Neuronal stem cell (in vitro differentiated cells): ENCODE measurements around the gene NFIX.
A peak's percentile ranks its signal among the peaks of the same experiment; 100 is the strongest.

ENCODE experiments used
- DNase-seq: peaks from one replicate; pipeline ENCODE4 v3.0.0-alpha.2; 2013; ENCODE audit warnings: low spot score
- H2AFZ ChIP-seq: one replicate; pipeline ENCODE4 v1.6.1; 2013; ENCODE audit warnings: mild to moderate bottlenecking, low read length, inconsistent platforms
- H2AK5ac ChIP-seq: 2 replicates; pipeline ENCODE4 v1.6.1; 2013; ENCODE audit warnings: low read depth, mild to moderate bottlenecking, inconsistent platforms, low read length, moderate library complexity, mixed read lengths
- H2BK120ac ChIP-seq: 2 replicates; pipeline ENCODE4 v1.6.1; 2013; ENCODE audit warnings: low read depth, mild to moderate bottlenecking, inconsistent platforms, low read length, moderate library complexity, mixed read lengths
- H2BK12ac ChIP-seq: one replicate; pipeline ENCODE4 v1.6.1; 2013; ENCODE audit warnings: low read length, inconsistent platforms
- H2BK15ac ChIP-seq: 2 replicates; pipeline ENCODE4 v1.6.1; 2013; ENCODE audit warnings: mild to moderate bottlenecking, low read length, inconsistent platforms, mixed read lengths
- H2BK5ac ChIP-seq: one replicate; pipeline ENCODE4 v1.6.1; 2013; ENCODE audit warnings: inconsistent platforms, mild to moderate bottlenecking, low read length, moderate library complexity
- H3K14ac ChIP-seq: one replicate; pipeline ENCODE4 v1.6.1; 2013; ENCODE audit warnings: low read length, inconsistent platforms
- H3K18ac ChIP-seq: 2 replicates; pipeline ENCODE4 v1.6.1; 2013; ENCODE audit warnings: low read length, inconsistent platforms
- H3K23ac ChIP-seq: 2 replicates; pipeline ENCODE4 v1.6.1; 2013; ENCODE audit warnings: low read depth, mild to moderate bottlenecking, mixed read lengths, low read length, inconsistent platforms; ENCODE audit not compliant: poor library complexity
- H3K27ac ChIP-seq: replicated peaks from 3 replicates; pipeline ENCODE4 v1.5.1; 2013; ENCODE audit warnings: low read length, inconsistent platforms
- H3K27me3 ChIP-seq, 3 experiments: 2 replicates each; pipeline ENCODE4 v1.6.1; 2013; ENCODE audit warnings: low read length in 3 of 3, mild to moderate bottlenecking in 2 of 3, inconsistent platforms in 1 of 3, low read depth in 1 of 3, mixed read lengths in 1 of 3, moderate library complexity in 1 of 3; ENCODE audit not compliant: control insufficient read depth in 3 of 3, insufficient read depth in 3 of 3
- H3K36me3 ChIP-seq, 2 donors: replicated peaks in 1 of 2; 2 replicates each; pipeline ENCODE4 v1.6.1; 2013; ENCODE audit warnings: low read length in 2 of 2; ENCODE audit not compliant: control insufficient read depth in 2 of 2, insufficient read depth in 2 of 2
- H3K4ac ChIP-seq: 2 replicates; pipeline ENCODE4 v1.6.1; 2013; ENCODE audit warnings: inconsistent platforms, mild to moderate bottlenecking, low read length, moderate library complexity
- H3K4me1 ChIP-seq, 2 donors: 1 replicate in 1 of 2; 2 replicates in 1 of 2; pipeline ENCODE4 v1.6.1; 2013; ENCODE audit warnings: low read length in 2 of 2, low read depth in 1 of 2; ENCODE audit not compliant: control insufficient read depth in 2 of 2, insufficient read depth in 1 of 2
- H3K4me2 ChIP-seq: one replicate; pipeline ENCODE4 v1.6.1; 2013; ENCODE audit warnings: mild to moderate bottlenecking, low read length, inconsistent platforms; ENCODE audit not compliant: insufficient read depth, poor library complexity, severe bottlenecking
- H3K4me3 ChIP-seq, 2 donors: 2 replicates each; pipeline ENCODE4 v1.5.1; 2013; ENCODE audit warnings: low read length in 2 of 2, mild to moderate bottlenecking in 2 of 2, inconsistent platforms in 1 of 2, moderate library complexity in 1 of 2
- H3K79me1 ChIP-seq: one replicate; pipeline ENCODE4 v1.6.1; 2013; ENCODE audit warnings: low read depth, mild to moderate bottlenecking, inconsistent platforms, low read length, moderate library complexity
- H3K9ac ChIP-seq: one replicate; pipeline ENCODE4 v1.6.1; 2013; ENCODE audit warnings: mild to moderate bottlenecking, low read depth, low read length, inconsistent platforms; ENCODE audit not compliant: poor library complexity
- H3K9me3 ChIP-seq, 2 donors: replicated peaks in 1 of 2; 2 replicates each; pipeline versions ENCODE3 to v1.6.1; 2013; ENCODE audit warnings: low read length in 2 of 2, mild to moderate bottlenecking in 2 of 2, inconsistent platforms in 1 of 2, low read depth in 1 of 2, mixed read lengths in 1 of 2, moderate library complexity in 1 of 2; ENCODE audit not compliant: control insufficient read depth in 2 of 2, insufficient read depth in 1 of 2
- H4K8ac ChIP-seq: one replicate; pipeline ENCODE4 v1.6.1; 2013; ENCODE audit warnings: low read depth, mild to moderate bottlenecking, inconsistent platforms, low read length, moderate library complexity
- H4K91ac ChIP-seq: one replicate; pipeline ENCODE4 v1.6.1; 2013; ENCODE audit warnings: low read length, low read depth, mild to moderate bottlenecking, inconsistent platforms; ENCODE audit not compliant: poor library complexity
- WGBS, 2 donors: extraction: QIAGEN DNeasy Blood & Tissue Kit; methylation state at CpG; one replicate each; pipeline ENCODE4 v1.1.7; 2013; ENCODE audit warnings: missing lambda C conversion rate in 2 of 2, mixed read lengths in 1 of 2; ENCODE audit not compliant: insufficient read length in 2 of 2, insufficient replicate concordance in 1 of 2; ENCODE audit errors: extremely low coverage in 2 of 2; 5-methylcytosine and 5-hydroxymethylcytosine counted together

Gene NFIX

GRCh38 chr19:13090511-13091231 lies 95.4 kb downstream of the NFIX start:
- H3K79me1 ChIP-seq, result no peaks in the 10 kb centered on the region
- H4K91ac ChIP-seq, result no peak overlapping the region
- no peak overlapping the region for H2BK5ac ChIP-seq
- DNase-seq, result no peak
- no peak overlapping the region for H2BK15ac ChIP-seq
- no peak overlapping the region for H3K27ac ChIP-seq
- no peak overlapping the region for H3K14ac ChIP-seq
- no peak overlapping the region for H3K9ac ChIP-seq
- no peak overlapping the region for H3K4ac ChIP-seq
- H2AK5ac ChIP-seq, result no peak overlapping the region
- no peak overlapping the region for H4K8ac ChIP-seq
- H3K27me3 ChIP-seq, result peaks cover 0 to 92% (median 27%) of the 10 kb centered on the region in 3 experiments
- no peak overlapping the region for H3K23ac ChIP-seq
- H2AFZ ChIP-seq, result no peak overlapping the region
- no CpG with 5 or more reads among the region's 10 CpGs for WGBS, 2 donors
- no peak overlapping the region for H3K18ac ChIP-seq
- H3K4me2 ChIP-seq, result no peak overlapping the region
- no peaks in the 10 kb centered on the region for H3K9me3 ChIP-seq
- H2BK12ac ChIP-seq, result no peak overlapping the region
- no peak overlapping the region for H2BK120ac ChIP-seq
- H3K36me3 ChIP-seq, result no peaks in the 10 kb centered on the region
- H3K4me3 ChIP-seq, result no peak overlapping the region
- peaks cover 24 to 34% of the 10 kb centered on the region in 2 donors for H3K4me1 ChIP-seq

GRCh38 chr19:13091400-13092157 lies 96.3 kb downstream of the NFIX start:
- H3K36me3 ChIP-seq, result no peaks in the 10 kb centered on the region
- peak overlapping the region; percentile 77 for H2BK15ac ChIP-seq
- WGBS, 2 donors, result no CpG with 5 or more reads among the region's 25 CpGs
- DNase-seq, result no peak
- H3K9ac ChIP-seq, result no peak overlapping the region
- H2BK120ac ChIP-seq, result no peak overlapping the region
- no peak overlapping the region for H3K4me2 ChIP-seq
- peaks cover 0 to 92% (median 28%) of the 10 kb centered on the region in 3 experiments for H3K27me3 ChIP-seq
- peak overlapping the region; percentile 76 for H3K23ac ChIP-seq
- no peak overlapping the region for H2BK12ac ChIP-seq
- H2AK5ac ChIP-seq, result no peak overlapping the region
- H3K9me3 ChIP-seq, result no peaks in the 10 kb centered on the region
- peaks cover 24 to 42% of the 10 kb centered on the region in 2 donors for H3K4me1 ChIP-seq
- peak overlapping the region; percentile 24 for H3K18ac ChIP-seq
- H4K8ac ChIP-seq, result no peak overlapping the region
- no peak overlapping the region for H2AFZ ChIP-seq
- H4K91ac ChIP-seq, result no peak overlapping the region
- no peak overlapping the region for H3K4me3 ChIP-seq
- H3K4ac ChIP-seq, result no peak overlapping the region
- no peak overlapping the region for H3K27ac ChIP-seq
- H2BK5ac ChIP-seq, result no peak overlapping the region
- no peaks in the 10 kb centered on the region for H3K79me1 ChIP-seq
- H3K14ac ChIP-seq, result no peak overlapping the region

GRCh38 chr19:13092158-13092543 lies 96.9 kb downstream of the NFIX start:
- WGBS, 2 donors, result no CpG with 5 or more reads among the region's 2 CpGs
- Histone ChIP-seq H4K8ac (no peak overlapping the region), H2AK5ac (peak overlapping the region; percentile 82), H3K4ac (no peak overlapping the region), H4K91ac (no peak overlapping the region), H3K36me3 (no peaks in the 10 kb centered on the region), H3K79me1 (no peaks in the 10 kb centered on the region), H2BK15ac (no peak overlapping the region), H3K18ac (peak overlapping the region; percentile 88), H3K4me2 (no peak overlapping the region), H3K9me3 (no peaks in the 10 kb centered on the region), H3K4me3 (no peak overlapping the region), H3K27ac (no peak overlapping the region), H2BK5ac (no peak overlapping the region), H3K23ac (no peak overlapping the region), H2BK120ac (no peak overlapping the region), H2BK12ac (no peak overlapping the region), H2AFZ (no peak overlapping the region), H3K27me3 (peaks cover 0 to 92% (median 34%) of the 10 kb centered on the region in 3 experiments), H3K14ac (no peak overlapping the region), H3K4me1 (peaks cover 24 to 42% of the 10 kb centered on the region in 2 donors), H3K9ac (no peak overlapping the region)
- no peak for DNase-seq

- H3K18ac ChIP-seq, result peak overlapping the region; percentile 88
- H3K9ac ChIP-seq, result no peak overlapping the region
- no peak for DNase-seq
- H3K4me1 ChIP-seq, result peaks cover 24 to 42% of the 10 kb centered on the region in 2 donors
- H3K27me3 ChIP-seq, result peaks cover 1 to 92% (median 39%) of the 10 kb centered on the region in 3 experiments
- no peak overlapping the region for H2BK15ac ChIP-seq
- no peak overlapping the region for H3K23ac ChIP-seq
- H4K91ac ChIP-seq, result no peak overlapping the region
- no peak overlapping the region for H3K27ac ChIP-seq
- H3K4ac ChIP-seq, result no peak overlapping the region
- H3K36me3 ChIP-seq, result no peaks in the 10 kb centered on the region
- no peak overlapping the region for H3K4me2 ChIP-seq
- no peak overlapping the region for H2BK5ac ChIP-seq
- H2BK12ac ChIP-seq, result no peak overlapping the region
- H3K14ac ChIP-seq, result no peak overlapping the region
- peak overlapping the region; percentile 82 for H2AK5ac ChIP-seq
- no peak overlapping the region for H3K4me3 ChIP-seq
- WGBS, 2 donors, result no CpG with 5 or more reads among the region's 14 CpGs
- no peaks in the 10 kb centered on the region for H3K79me1 ChIP-seq
- no peak overlapping the region for H2BK120ac ChIP-seq
- no peaks in the 10 kb centered on the region for H3K9me3 ChIP-seq
- H2AFZ ChIP-seq, result no peak overlapping the region
- H4K8ac ChIP-seq, result no peak overlapping the region
Observed at GRCh38 chr19:13092606-13093235, 97.4 kb downstream of the NFIX start.
